BJ (cell line): ENCODE data around the gene SH3BP4. TPM values are rescaled to one million over a fixed set of nuclear protein-coding genes. Genes with fewer than 3 reads are reported as not detected.

ENCODE experiments used
- CTCF ChIA-PET: fragments of 350-600 bp; formaldehyde crosslinking; extraction: SDS; loops from one replicate; lab custom pipeline; 2021; ENCODE audit warnings: antibody characterized with exemption, inconsistent platforms; lab: Yijun Ruan, JAX
- POLR2A ChIA-PET: fragments of 300-600 bp; sonication (Branson Sonifier 250); formaldehyde crosslinking; extraction: SDS; loops from one replicate; lab custom pipeline; 2021; ENCODE audit warnings: antibody characterized with exemption; lab: Charles Lee
- DNase-seq: peaks from one replicate; pipeline ENCODE4 v3.0.0-alpha.2; 2011; ENCODE audit warnings: low read depth
- H3K27me3 ChIP-seq: 2 replicates; pipeline ENCODE4 v1.6.0; 2011; ENCODE audit warnings: low read length; ENCODE audit not compliant: control insufficient read depth, insufficient read depth
- H3K36me3 ChIP-seq: 2 replicates; pipeline ENCODE4 v1.5.1; 2011; ENCODE audit warnings: low read length; ENCODE audit not compliant: control insufficient read depth, insufficient read depth
- H3K4me3 ChIP-seq: 2 replicates; pipeline ENCODE4 v1.5.1; 2011; ENCODE audit warnings: low read depth, mild to moderate bottlenecking, control low read depth, low read length
- CTCF ChIP-seq: IDR thresholded peaks from 2 replicates; pipeline ENCODE4 v1.5.1; 2011; ENCODE audit warnings: low read depth, mild to moderate bottlenecking, control low read depth, inconsistent platforms, low read length, moderate library complexity; ENCODE audit not compliant: insufficient read depth
- polyA plus RNA-seq: library from polyadenylated mRNA; depleted of rRNA; stranded (reverse); fragments of >200 nt; gene quantifications from 2 replicates; pipeline ENCODE4 v1.2.3, GENCODE V29; 2011

SH3BP4 gene
- polyA plus RNA-seq, 1 experiment: 106 TPM

- DNase-seq: peak; percentile 73
- ChIA-PET POLR2A (interaction anchor here (0.7 kb wide), 1 partner anchor 42 kb away, joined by 3 read pairs; no protein-coding TSS in a partner anchor), CTCF (interaction anchor here (0.7 to 1.3 kb wide), 4 partner anchors 23 to 89 kb away, joined by 3 read pairs; no protein-coding TSS in a partner anchor)
- no peak for TF ChIP-seq CTCF
- H3K27me3 ChIP-seq: no peaks in the 10 kb centered on the region
- H3K36me3 ChIP-seq: no peaks in the 10 kb centered on the region; the same call in 1 of the 2 replicates
- H3K4me3 ChIP-seq: no peak overlapping the region
These were observed 72.5 kb downstream of the SH3BP4 start for GRCh38 chr2:235024191-235024860.

- POLR2A ChIA-PET: interaction anchor here (0.7 kb wide), 1 partner anchor 41 kb away, joined by 3 read pairs; no protein-coding TSS in a partner anchor
- CTCF ChIA-PET: interaction anchor here (0.7 to 1.3 kb wide), 4 partner anchors 16 to 88 kb away, joined by 3 to 6 read pairs (median 3); no protein-coding TSS in a partner anchor
These were observed 73.3 kb downstream of the SH3BP4 start for GRCh38 chr2:235024931-235025773.

GRCh38 chr2:235025800-235026536 is 74.2 kb downstream of the SH3BP4 start:
- ChIA-PET CTCF (interaction anchor here (0.9 to 1.3 kb wide), 2 partner anchors 16 to 83 kb away, joined by 3 to 6 read pairs; no protein-coding TSS in a partner anchor), POLR2A (no interaction called here)
- TF ChIP-seq CTCF: no peak
- peaks cover 2% of the 10 kb centered on the region for H3K36me3 ChIP-seq
- no peaks in the 10 kb centered on the region for H3K27me3 ChIP-seq
- peak; percentile 81 for DNase-seq
- no peak overlapping the region for H3K4me3 ChIP-seq

More at GRCh38 chr2:235024931-235025773, 73.3 kb downstream of the SH3BP4 start:
- Histone ChIP-seq H3K4me3 (no peak overlapping the region), H3K27me3 (no peaks in the 10 kb centered on the region), H3K36me3 (peaks cover 1% of the 10 kb centered on the region; the same call in 1 of the 2 replicates)
- TF ChIP-seq CTCF: no peak
- DNase-seq: no peak

GRCh38 chr2:235026649-235027557 is 75.1 kb downstream of the SH3BP4 start:
- H3K4me3 ChIP-seq: no peak overlapping the region
- DNase-seq: no peak
- POLR2A ChIA-PET: no interaction called here
- peaks cover 4% of the 10 kb centered on the region for H3K36me3 ChIP-seq
- no peak for TF ChIP-seq CTCF
- no peaks in the 10 kb centered on the region for H3K27me3 ChIP-seq
- CTCF ChIA-PET: interaction anchor here (0.6 to 1.3 kb wide), 2 partner anchors 50 to 82 kb away, joined by 3 to 6 read pairs; no protein-coding TSS in a partner anchor
